H1 (cell line): ENCODE measurements around the gene ACVR1. TPM values are rescaled to one million over a fixed set of nuclear protein-coding genes. Genes with fewer than 3 reads are reported as not detected.

ENCODE experiments used
- CBX5 ChIP-seq: fragments of 300-800, 300-1000 bp; sonication (generic); IDR thresholded peaks from 2 replicates; pipeline ENCODE4 v1.7.1; 2016; ENCODE audit warnings: antibody characterized with exemption, low read length, low read depth
- CEBPB ChIP-seq: IDR thresholded peaks from 2 replicates; pipeline ENCODE4 v1.6.1; 2012; ENCODE audit warnings: low read depth, low read length
- CHD1 ChIP-seq: IDR thresholded peaks from 2 replicates; pipeline ENCODE4 v1.6.1; 2012; ENCODE audit warnings: low read depth, low read length, improper control_type of control experiment
- CHD2 ChIP-seq: IDR thresholded peaks from 2 replicates; pipeline ENCODE4 v1.6.1; 2012; ENCODE audit warnings: low read length, improper control_type of control experiment
- CREB1 ChIP-seq: IDR thresholded peaks from 2 replicates; pipeline ENCODE4 v1.6.1; 2012; ENCODE audit warnings: inconsistent platforms
- EGR1 ChIP-seq: IDR thresholded peaks from 2 replicates; pipeline ENCODE4 v1.6.1; 2011; ENCODE audit warnings: low read depth, low read length, borderline replicate concordance
- SIN3A ChIP-seq, 2 experiments: IDR thresholded peaks in 1 of 2; conservative IDR thresholded peaks in 1 of 2; 2 replicates each; pipeline ENCODE4 v1.6.1; 2011 to 2012; ENCODE audit warnings: low read length in 2 of 2, improper control_type of control experiment in 1 of 2, low read depth in 1 of 2, mild to moderate bottlenecking in 1 of 2
- SP1 ChIP-seq: IDR thresholded peaks from 2 replicates; pipeline ENCODE4 v1.6.1; 2011; ENCODE audit warnings: low read depth, low read length
- TAF7 ChIP-seq: optimal IDR thresholded peaks from 2 replicates; pipeline ENCODE3; 2011; ENCODE audit warnings: low read depth, mild to moderate bottlenecking, inconsistent platforms, low read length, moderate library complexity, borderline replicate concordance
- polyA plus RNA-seq, 7 experiments: library from polyadenylated mRNA; depleted of rRNA in 3 of 7; stranded (reverse) in 5 of 7; unstranded in 2 of 7; fragments of >200 nt in 5 of 7; fragments of 200-250 nt in 2 of 7; gene quantifications; 1 replicate in 5 of 7; 2 replicates in 1 of 7; 4 replicates in 1 of 7; pipeline versions ENCODE4 v1.2.1 to v1.2.3, GENCODE V29; 2011 to 2013; ENCODE audit warnings: missing spikeins in 2 of 7, mixed read lengths in 2 of 7
- total RNA-seq: library from RNA; stranded (reverse); fragmentation: NEBNext Ultra II Directional; extraction: Animal tissue kit (Norgen Biotek cat#: 25700); gene quantifications from 2 replicates; pipeline ENCODE4 v1.2.1, GENCODE V29; 2021
- TF ChIP-seq, protein P1 (sequence below): fragments of 300-600 bp; sonication (generic); IDR thresholded peaks from 2 replicates; pipeline ENCODE4 v1.7.1; 2012; ENCODE audit warnings: low read length, moderate library complexity, mild to moderate bottlenecking, inconsistent platforms; ENCODE audit not compliant: insufficient replicate concordance

ACVR1 gene
- total and polyA plus RNA-seq, 2 of the 8 experiments (the other 6 are each of a cell fraction or from before 2014, with no cell fraction given): 8.5 to 17.7 TPM

- TF ChIP-seq, protein P1, sequence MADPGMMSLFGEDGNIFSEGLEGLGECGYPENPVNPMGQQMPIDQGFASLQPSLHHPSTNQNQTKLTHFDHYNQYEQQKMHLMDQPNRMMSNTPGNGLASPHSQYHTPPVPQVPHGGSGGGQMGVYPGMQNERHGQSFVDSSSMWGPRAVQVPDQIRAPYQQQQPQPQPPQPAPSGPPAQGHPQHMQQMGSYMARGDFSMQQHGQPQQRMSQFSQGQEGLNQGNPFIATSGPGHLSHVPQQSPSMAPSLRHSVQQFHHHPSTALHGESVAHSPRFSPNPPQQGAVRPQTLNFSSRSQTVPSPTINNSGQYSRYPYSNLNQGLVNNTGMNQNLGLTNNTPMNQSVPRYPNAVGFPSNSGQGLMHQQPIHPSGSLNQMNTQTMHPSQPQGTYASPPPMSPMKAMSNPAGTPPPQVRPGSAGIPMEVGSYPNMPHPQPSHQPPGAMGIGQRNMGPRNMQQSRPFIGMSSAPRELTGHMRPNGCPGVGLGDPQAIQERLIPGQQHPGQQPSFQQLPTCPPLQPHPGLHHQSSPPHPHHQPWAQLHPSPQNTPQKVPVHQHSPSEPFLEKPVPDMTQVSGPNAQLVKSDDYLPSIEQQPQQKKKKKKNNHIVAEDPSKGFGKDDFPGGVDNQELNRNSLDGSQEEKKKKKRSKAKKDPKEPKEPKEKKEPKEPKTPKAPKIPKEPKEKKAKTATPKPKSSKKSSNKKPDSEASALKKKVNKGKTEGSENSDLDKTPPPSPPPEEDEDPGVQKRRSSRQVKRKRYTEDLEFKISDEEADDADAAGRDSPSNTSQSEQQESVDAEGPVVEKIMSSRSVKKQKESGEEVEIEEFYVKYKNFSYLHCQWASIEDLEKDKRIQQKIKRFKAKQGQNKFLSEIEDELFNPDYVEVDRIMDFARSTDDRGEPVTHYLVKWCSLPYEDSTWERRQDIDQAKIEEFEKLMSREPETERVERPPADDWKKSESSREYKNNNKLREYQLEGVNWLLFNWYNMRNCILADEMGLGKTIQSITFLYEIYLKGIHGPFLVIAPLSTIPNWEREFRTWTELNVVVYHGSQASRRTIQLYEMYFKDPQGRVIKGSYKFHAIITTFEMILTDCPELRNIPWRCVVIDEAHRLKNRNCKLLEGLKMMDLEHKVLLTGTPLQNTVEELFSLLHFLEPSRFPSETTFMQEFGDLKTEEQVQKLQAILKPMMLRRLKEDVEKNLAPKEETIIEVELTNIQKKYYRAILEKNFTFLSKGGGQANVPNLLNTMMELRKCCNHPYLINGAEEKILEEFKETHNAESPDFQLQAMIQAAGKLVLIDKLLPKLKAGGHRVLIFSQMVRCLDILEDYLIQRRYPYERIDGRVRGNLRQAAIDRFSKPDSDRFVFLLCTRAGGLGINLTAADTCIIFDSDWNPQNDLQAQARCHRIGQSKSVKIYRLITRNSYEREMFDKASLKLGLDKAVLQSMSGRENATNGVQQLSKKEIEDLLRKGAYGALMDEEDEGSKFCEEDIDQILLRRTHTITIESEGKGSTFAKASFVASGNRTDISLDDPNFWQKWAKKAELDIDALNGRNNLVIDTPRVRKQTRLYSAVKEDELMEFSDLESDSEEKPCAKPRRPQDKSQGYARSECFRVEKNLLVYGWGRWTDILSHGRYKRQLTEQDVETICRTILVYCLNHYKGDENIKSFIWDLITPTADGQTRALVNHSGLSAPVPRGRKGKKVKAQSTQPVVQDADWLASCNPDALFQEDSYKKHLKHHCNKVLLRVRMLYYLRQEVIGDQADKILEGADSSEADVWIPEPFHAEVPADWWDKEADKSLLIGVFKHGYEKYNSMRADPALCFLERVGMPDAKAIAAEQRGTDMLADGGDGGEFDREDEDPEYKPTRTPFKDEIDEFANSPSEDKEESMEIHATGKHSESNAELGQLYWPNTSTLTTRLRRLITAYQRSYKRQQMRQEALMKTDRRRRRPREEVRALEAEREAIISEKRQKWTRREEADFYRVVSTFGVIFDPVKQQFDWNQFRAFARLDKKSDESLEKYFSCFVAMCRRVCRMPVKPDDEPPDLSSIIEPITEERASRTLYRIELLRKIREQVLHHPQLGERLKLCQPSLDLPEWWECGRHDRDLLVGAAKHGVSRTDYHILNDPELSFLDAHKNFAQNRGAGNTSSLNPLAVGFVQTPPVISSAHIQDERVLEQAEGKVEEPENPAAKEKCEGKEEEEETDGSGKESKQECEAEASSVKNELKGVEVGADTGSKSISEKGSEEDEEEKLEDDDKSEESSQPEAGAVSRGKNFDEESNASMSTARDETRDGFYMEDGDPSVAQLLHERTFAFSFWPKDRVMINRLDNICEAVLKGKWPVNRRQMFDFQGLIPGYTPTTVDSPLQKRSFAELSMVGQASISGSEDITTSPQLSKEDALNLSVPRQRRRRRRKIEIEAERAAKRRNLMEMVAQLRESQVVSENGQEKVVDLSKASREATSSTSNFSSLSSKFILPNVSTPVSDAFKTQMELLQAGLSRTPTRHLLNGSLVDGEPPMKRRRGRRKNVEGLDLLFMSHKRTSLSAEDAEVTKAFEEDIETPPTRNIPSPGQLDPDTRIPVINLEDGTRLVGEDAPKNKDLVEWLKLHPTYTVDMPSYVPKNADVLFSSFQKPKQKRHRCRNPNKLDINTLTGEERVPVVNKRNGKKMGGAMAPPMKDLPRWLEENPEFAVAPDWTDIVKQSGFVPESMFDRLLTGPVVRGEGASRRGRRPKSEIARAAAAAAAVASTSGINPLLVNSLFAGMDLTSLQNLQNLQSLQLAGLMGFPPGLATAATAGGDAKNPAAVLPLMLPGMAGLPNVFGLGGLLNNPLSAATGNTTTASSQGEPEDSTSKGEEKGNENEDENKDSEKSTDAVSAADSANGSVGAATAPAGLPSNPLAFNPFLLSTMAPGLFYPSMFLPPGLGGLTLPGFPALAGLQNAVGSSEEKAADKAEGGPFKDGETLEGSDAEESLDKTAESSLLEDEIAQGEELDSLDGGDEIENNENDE: no peak
- TF ChIP-seq EGR1 (no peak), CEBPB (no peak), CREB1 (no peak), TAF7 (no peak), CHD1 (no peak), SP1 (no peak), SIN3A (conservative IDR thresholded peaks at IDR 0.05 in 1 of 2, IDR thresholded peaks at IDR 0.05 in 1 of 2; ENCODE audit: low read depth in 1 of 2, low read length in 2 of 2) (no peak), CHD2 (no peak), CBX5 (no peak)
These were observed 34.6 kb downstream of the ACVR1 start (continued) for GRCh38 chr2:157841485-157841884.
